B cell (primary cell): ENCODE results near the gene FIG4. TPM values are rescaled to one million over a fixed set of nuclear protein-coding genes. Genes with fewer than 3 reads are reported as not detected.

Experiments
- ATAC-seq: fragments of 200-7000 bp; cut with Tn5 transposase; one replicate; pipeline ENCODE4 v1.10.0; 2021; ENCODE audit warnings: low read depth, mild to moderate bottlenecking, moderate number of reproducible peaks, moderate library complexity
- CTCF ChIA-PET: fragments of 350-600 bp; sonication (Branson Sonifier 250); formaldehyde crosslinking; loops from one replicate; lab custom pipeline; 2021; ENCODE audit warnings: antibody characterized with exemption, inconsistent platforms; lab: Charles Lee
- POLR2A ChIA-PET: fragments of 350-600 bp; sonication (Branson Sonifier 250); formaldehyde crosslinking; loops from one replicate; lab custom pipeline; 2021; ENCODE audit warnings: antibody characterized with exemption; lab: Charles Lee
- DNase-seq: peaks from one replicate; pipeline ENCODE4 v3.0.0; 2013
- H2AFZ ChIP-seq: 2 replicates; pipeline ENCODE4 v1.6.1; 2012; ENCODE audit warnings: mild to moderate bottlenecking, low read depth, low read length; ENCODE audit not compliant: insufficient read depth, poor library complexity, severe bottlenecking
- H3K27ac ChIP-seq, 2 donors: 1 replicate in 1 of 2; 2 replicates in 1 of 2; pipeline ENCODE4 v1.5.1; 2012 to 2013; ENCODE audit warnings: low read length in 2 of 2, mild to moderate bottlenecking in 2 of 2, moderate library complexity in 1 of 2
- H3K27me3 ChIP-seq, 4 experiments: fragments of 200-600 bp in 1 of 4; sonication (generic) in 1 of 4; replicated peaks in 1 of 4; 1 replicate in 2 of 4; 2 replicates in 2 of 4; pipeline versions ENCODE4 v1.6.1 to v1.7.0; 2013 to 2016; ENCODE audit warnings: low read length in 3 of 4, mild to moderate bottlenecking in 2 of 4, mixed read lengths in 1 of 4, moderate library complexity in 1 of 4; ENCODE audit not compliant: insufficient read depth in 4 of 4, control insufficient read depth in 3 of 4; ENCODE audit errors: control extremely low read depth in 1 of 4
- H3K36me3 ChIP-seq, 2 experiments: replicated peaks in 1 of 2; 1 replicate in 1 of 2; 2 replicates in 1 of 2; pipeline versions ENCODE4 v1.6.1 to v1.7.1; 2013; ENCODE audit warnings: low read length in 1 of 2; ENCODE audit not compliant: insufficient read depth in 2 of 2, control insufficient read depth in 1 of 2; ENCODE audit errors: control extremely low read depth in 1 of 2, extremely low read depth in 1 of 2
- H3K4me1 ChIP-seq, 2 donors: fragments of 200-600 bp in 1 of 2; sonication (generic) in 1 of 2; 1 replicate in 1 of 2; 2 replicates in 1 of 2; pipeline versions ENCODE4 v1.5.1 to v1.6.1; 2013 to 2017; ENCODE audit warnings: low read length in 2 of 2; ENCODE audit not compliant: control insufficient read depth in 2 of 2, insufficient read depth in 2 of 2
- H3K4me2 ChIP-seq: replicated peaks from 2 replicates; pipeline ENCODE3; 2012; ENCODE audit warnings: mild to moderate bottlenecking, low read depth, low read length; ENCODE audit not compliant: poor library complexity, severe bottlenecking
- H3K4me3 ChIP-seq, 5 experiments: fragments of 200-600 bp in 1 of 5; sonication (generic) in 1 of 5; 1 replicate in 3 of 5; 2 replicates in 2 of 5; pipeline versions ENCODE4 v1.5.1 to v1.7.0; 2011 to 2016; ENCODE audit warnings: low read length in 4 of 5, mild to moderate bottlenecking in 4 of 5, low read depth in 2 of 5, control low read depth in 1 of 5, moderate library complexity in 1 of 5; ENCODE audit not compliant: insufficient read depth in 1 of 5; ENCODE audit errors: control extremely low read depth in 1 of 5, extremely low read depth in 1 of 5
- H3K79me2 ChIP-seq: fragments of 200-600 bp; sonication (generic); one replicate; pipeline ENCODE4 v1.6.0; 2016; ENCODE audit warnings: low read length; ENCODE audit not compliant: control insufficient read depth, insufficient read depth
- H3K9ac ChIP-seq: fragments of 200-600 bp; sonication (generic); 2 replicates; pipeline ENCODE4 v1.6.1; 2017; ENCODE audit warnings: mild to moderate bottlenecking, low read length, moderate library complexity
- H3K9me3 ChIP-seq, 3 donors: one replicate each; pipeline versions ENCODE4 v1.6.1 to v1.7.1; 2013; ENCODE audit warnings: low read length in 2 of 3; ENCODE audit not compliant: control insufficient read depth in 2 of 3, insufficient read depth in 1 of 3; ENCODE audit errors: control extremely low read depth in 1 of 3
- H4K20me1 ChIP-seq: 2 replicates; pipeline ENCODE4 v1.6.0; 2012; ENCODE audit warnings: mild to moderate bottlenecking, low read length; ENCODE audit not compliant: insufficient read depth, control insufficient read depth, poor library complexity, severe bottlenecking
- H3K27ac Mint-ChIP-seq: one replicate; pipeline ENCODE4 v1.8.0; 2021; ENCODE audit warnings: mixed read lengths
- H3K27me3 Mint-ChIP-seq: one replicate; pipeline ENCODE4 v1.8.0; 2021; ENCODE audit warnings: mixed read lengths
- H3K4me1 Mint-ChIP-seq: one replicate; pipeline ENCODE4 v1.8.0; 2021; ENCODE audit warnings: mixed read lengths
- H3K4me3 Mint-ChIP-seq: one replicate; pipeline ENCODE4 v1.8.0; 2021; ENCODE audit warnings: mixed read lengths
- H3K9me3 Mint-ChIP-seq: one replicate; pipeline ENCODE4 v1.8.0; 2022; ENCODE audit warnings: mixed read lengths; ENCODE audit not compliant: insufficient read depth
- CTCF ChIP-seq: fragments of 200-600 bp; IDR thresholded peaks from one replicate; pipeline ENCODE4 v1.8.0; 2022; ENCODE audit warnings: antibody characterized with exemption, mild to moderate bottlenecking
- EZH2 ChIP-seq: IDR thresholded peaks from 2 replicates; pipeline ENCODE4 v1.6.1; 2012; ENCODE audit warnings: borderline replicate concordance, low read depth, mild to moderate bottlenecking, moderate library complexity, low read length; ENCODE audit not compliant: insufficient read depth, poor library complexity, severe bottlenecking
- WGBS: methylation state at CpG from one replicate; pipeline ENCODE4 v1.1.5; 2013; ENCODE audit warnings: missing lambda C conversion rate; ENCODE audit not compliant: insufficient coverage; 5-methylcytosine and 5-hydroxymethylcytosine counted together
- intact Hi-C: fragments of 100-400 bp; cut with micrococcal nuclease; formaldehyde crosslinking; loops from one replicate; pipeline ENCODE4 v1.10.0; 2022
- polyA plus RNA-seq: library from polyadenylated mRNA; depleted of rRNA; stranded (reverse); fragments of >200 nt; gene quantifications from 2 replicates; pipeline ENCODE4 v1.2.3, GENCODE V29; 2012
- total RNA-seq, 2 donors: library from RNA; stranded (reverse); fragments of 120-200 nt in 1 of 2; gene quantifications; 1 replicate in 1 of 2; 2 replicates in 1 of 2; pipeline versions ENCODE4 v1.2.3 to v1.2.4, GENCODE V29; 2013 to 2022

The FIG4 gene
- total and polyA plus RNA-seq, 2 donors (not counting 1 experiment from before 2014, with no cell fraction given) = 28.2 to 31.5 TPM

GRCh38 chr6:109720311-109720710, 29.2 kb downstream of the FIG4 start:
- intact Hi-C loops = no loop called here
- no peaks in the 10 kb centered on the region for H3K27me3 ChIP-seq
- ChIA-PET CTCF (interaction anchor here (0.9 to 3.3 kb wide), 3 partner anchors 318 to 671 kb away, joined by 3 to 13 read pairs (median 3); no protein-coding TSS in a partner anchor), POLR2A (no interaction called here)
- no peak overlapping the region for H3K4me2 ChIP-seq
- H3K9me3 ChIP-seq = peaks cover 0 to 2% (median 0%) of the 10 kb centered on the region in 3 donors
- Mint-ChIP-seq H3K9me3 (no peaks in the 10 kb centered on the region), H3K4me1 (peaks cover 15% of the 10 kb centered on the region), H3K4me3 (no peak overlapping the region), H3K27me3 (no peaks in the 10 kb centered on the region), H3K27ac (no peak overlapping the region)
- peaks cover 8 to 70% of the 10 kb centered on the region in 2 experiments for H3K36me3 ChIP-seq
- peaks cover 17% of the 10 kb centered on the region for H3K79me2 ChIP-seq
- H4K20me1 ChIP-seq = peaks cover 25% of the 10 kb centered on the region
- peaks cover 9 to 11% of the 10 kb centered on the region in 2 donors for H3K4me1 ChIP-seq
- ATAC-seq (no peak), DNase-seq (no peak)
- H2AFZ ChIP-seq = no peak overlapping the region
- no peak overlapping the region for H3K27ac ChIP-seq
- H3K4me3 ChIP-seq = no peak overlapping the region
- no peak overlapping the region for H3K9ac ChIP-seq
- 100% methylated on average over 1 of the region's 3 CpGs for WGBS
- TF ChIP-seq CTCF (no peak), EZH2 (no peak)

GRCh38 chr6:109722011-109722410, 30.9 kb downstream of the FIG4 start:
- CTCF ChIA-PET = interaction anchor here (0.9 to 1.9 kb wide), 2 partner anchors 15 to 318 kb away, joined by 3 to 5 read pairs; no protein-coding TSS in a partner anchor
- no CpG with 5 or more reads among the region's 3 CpGs for WGBS
- Histone ChIP-seq H4K20me1 (peaks cover 25% of the 10 kb centered on the region), H3K79me2 (peaks cover 17% of the 10 kb centered on the region), H3K27ac (no peak overlapping the region), H3K9me3 (peaks cover 0 to 2% (median 0%) of the 10 kb centered on the region in 3 donors), H3K4me3 (no peak overlapping the region), H3K4me2 (no peak overlapping the region), H3K27me3 (no peaks in the 10 kb centered on the region), H2AFZ (no peak overlapping the region), H3K36me3 (peaks cover 8 to 56% of the 10 kb centered on the region in 2 experiments), H3K4me1 (peaks cover 9 to 11% of the 10 kb centered on the region in 2 donors), H3K9ac (no peak overlapping the region)
- H3K27ac Mint-ChIP-seq = no peak overlapping the region
- no peak for ATAC-seq
- peaks cover 15% of the 10 kb centered on the region for H3K4me1 Mint-ChIP-seq
- no peak for DNase-seq
- POLR2A ChIA-PET = no interaction called here
- H3K9me3 Mint-ChIP-seq = no peaks in the 10 kb centered on the region
- H3K4me3 Mint-ChIP-seq = no peak overlapping the region
- TF ChIP-seq EZH2 = no peak
- no peak for TF ChIP-seq CTCF
- no peaks in the 10 kb centered on the region for H3K27me3 Mint-ChIP-seq
- intact Hi-C loops = no loop called here
